Cardiac fibroblast (primary cell): ENCODE measurements around the gene PRDM15.

Source experiments
- DNase-seq, 2 donors: peaks; one replicate each; pipeline versions ENCODE4 v3.0.0 to v3.0.0-alpha.2; 2010; ENCODE audit warnings: low read depth in 2 of 2
- H3K4me3 ChIP-seq, 2 donors: replicated peaks in 1 of 2; 1 replicate in 1 of 2; 2 replicates in 1 of 2; pipeline ENCODE4 v1.5.1; 2011; ENCODE audit warnings: low read depth in 2 of 2, low read length in 2 of 2, mild to moderate bottlenecking in 2 of 2, moderate library complexity in 1 of 2
- CTCF ChIP-seq: IDR thresholded peaks from one replicate; pipeline ENCODE4 v1.5.1; 2011; ENCODE audit warnings: low read depth, mild to moderate bottlenecking, low read length, inconsistent platforms

The PRDM15 gene

GRCh38 chr21:41749286-41749685 is 129.9 kb downstream of the PRDM15 start:
- no peak for DNase-seq
- no peak overlapping the region for H3K4me3 ChIP-seq
- TF ChIP-seq CTCF, result no peak
